Upper lobe of left lung (tissue), 6 donors: ENCODE data around the gene FOXN1. TPM values are rescaled to one million over a fixed set of nuclear protein-coding genes. Genes with fewer than 3 reads are reported as not detected.

Experiments used
- ATAC-seq, 2 donors: fragments of 200-7000 bp; cut with Tn5 transposase; one replicate each; pipeline ENCODE4 v1.9.1; 2022; ENCODE audit warnings: mild to moderate bottlenecking in 2 of 2, moderate library complexity in 2 of 2; ENCODE audit not compliant: low FRiP score in 2 of 2
- DNase-seq, 2 donors: peaks; one replicate each; pipeline ENCODE4 v3.0.0-alpha.2; 2019 to 2020
- H3K27ac ChIP-seq, 4 donors: fragments of 200-600 bp; sonication (generic); one replicate each; pipeline ENCODE4 v1.5.1; 2016 to 2019
- H3K27me3 ChIP-seq, 4 donors: fragments of 200-600 bp; sonication (generic); one replicate each; pipeline ENCODE4 v1.5.1; 2017 to 2019
- H3K36me3 ChIP-seq, 4 donors: fragments of 200-600 bp; sonication (generic); one replicate each; pipeline ENCODE4 v1.5.1; 2016 to 2019
- H3K4me1 ChIP-seq, 4 donors: fragments of 200-600 bp; sonication (generic); one replicate each; pipeline ENCODE4 v1.5.1; 2018 to 2019
- H3K4me3 ChIP-seq, 4 donors: fragments of 200-600 bp; sonication (generic); one replicate each; pipeline ENCODE4 v1.5.1; 2017 to 2019; ENCODE audit warnings: mild to moderate bottlenecking in 2 of 4, moderate library complexity in 1 of 4
- H3K9me3 ChIP-seq, 4 donors: fragments of 200-600 bp; sonication (generic); one replicate each; pipeline ENCODE4 v1.5.1; 2018 to 2019
- EP300 ChIP-seq, 4 donors: sonication (generic); formaldehyde crosslinking; IDR thresholded peaks; one replicate each; pipeline ENCODE4 v1.5.1; 2017; ENCODE audit warnings: antibody characterized with exemption in 4 of 4, control low read depth in 2 of 4
- POLR2A ChIP-seq, 4 donors: fragments of 450-650 bp; IDR thresholded peaks; one replicate each; pipeline ENCODE4 v1.5.1; 2016 to 2017; ENCODE audit warnings: antibody characterized with exemption in 4 of 4, mild to moderate bottlenecking in 2 of 4
- POLR2AphosphoS5 ChIP-seq, 2 donors: sonication (generic); formaldehyde crosslinking; IDR thresholded peaks; one replicate each; pipeline ENCODE4 v1.5.1; 2017; ENCODE audit warnings: antibody characterized with exemption in 2 of 2
- WGBS, 2 donors: methylation state at CpG; one replicate each; pipeline ENCODE4 v1.1.5; 2017 to 2018; 5-methylcytosine and 5-hydroxymethylcytosine counted together
- total RNA-seq, 6 donors: library from RNA; depleted of rRNA in 4 of 6; stranded (reverse); fragments of >200 nt in 4 of 6; gene quantifications; one replicate each; pipeline versions ENCODE4 v1.1.0 to v1.2.1, GENCODE V29; 2016 to 2021
- TF ChIP-seq, protein P1 (sequence below), 6 experiments: fragments of 450-650 bp in 4 of 6; fragments of 200-600 bp in 2 of 6; sonication (generic) in 2 of 6; IDR thresholded peaks; one replicate each; pipeline ENCODE4 v1.5.1; 2016 to 2019; ENCODE audit warnings: antibody characterized with exemption in 6 of 6
- donor health status: DM: no; HTN: no; CAD: no; lungs with moderate emphysema.
- donor health status: DM: no; HTN: yes; CAD: no; lungs with severe emphysema.

Gene FOXN1
- total RNA-seq, 6 donors from 2014 or later, result 0.07 to 0.54 TPM; not detected in 4

DNA sequence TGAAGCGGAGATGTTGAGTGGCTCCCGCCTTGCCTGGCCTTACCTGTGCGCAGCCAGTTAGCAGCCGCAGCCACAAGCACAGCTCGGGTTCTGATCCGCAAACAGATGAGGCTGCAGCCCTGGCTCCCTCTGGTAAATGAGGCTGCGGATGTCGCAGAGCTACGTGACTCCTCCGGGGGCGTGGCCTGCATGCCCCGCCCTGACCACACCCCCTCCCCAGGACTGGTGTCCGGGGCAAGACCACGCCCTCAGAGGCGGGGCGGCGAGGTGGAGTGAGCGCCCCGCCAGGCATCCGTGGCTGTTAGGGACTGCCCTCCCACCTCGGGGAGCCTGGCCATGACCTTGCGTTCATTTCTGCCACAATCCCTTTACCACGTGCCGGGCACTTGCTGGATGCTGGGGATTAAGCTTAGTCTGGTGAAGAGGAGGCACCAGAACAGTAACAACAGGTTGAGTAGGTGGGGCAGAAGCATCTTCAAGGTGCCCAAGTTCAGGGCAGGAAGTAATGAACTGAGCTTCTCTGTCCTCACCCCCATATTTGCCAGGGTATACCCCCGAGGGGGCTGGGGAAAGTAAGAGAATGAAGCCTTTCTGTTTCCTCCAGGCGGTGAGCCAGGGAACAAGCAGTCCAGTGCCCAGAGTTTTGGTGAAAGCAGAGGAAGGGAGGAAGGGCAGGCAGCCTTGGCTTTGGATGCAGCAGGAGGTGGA lies 70.8 kb downstream of the FOXN1 start, which contains the start of gene ALDOC:
TSS of gene ALDOC (minus strand) at position 138 of the 708 bp plus-strand sequence. CDS start 1,363 bp downstream, outside the sequence.
- 8 to 18% methylated on average over 4 to 17 of the region's 26 CpGs for WGBS, 2 donors
- Histone ChIP-seq H3K27ac (peak within 1 kb of the TSS in 2 of 4 donors; percentile 52 to 63), H3K36me3 (no peaks in the 10 kb centered on the region), H3K9me3 (no peaks in the 10 kb centered on the region), H3K4me3 (peak within 1 kb of the TSS in 3 of 4 donors; percentile 23 to 42 (median 40)), H3K27me3 (no peaks in the 10 kb centered on the region), H3K4me1 (peaks cover 10 to 16% (median 16%) of the 10 kb centered on the region in 4 donors)
- DNase-seq, result peak; percentile 100
- ATAC-seq, result peak; percentile 98
- TF ChIP-seq, protein P1, sequence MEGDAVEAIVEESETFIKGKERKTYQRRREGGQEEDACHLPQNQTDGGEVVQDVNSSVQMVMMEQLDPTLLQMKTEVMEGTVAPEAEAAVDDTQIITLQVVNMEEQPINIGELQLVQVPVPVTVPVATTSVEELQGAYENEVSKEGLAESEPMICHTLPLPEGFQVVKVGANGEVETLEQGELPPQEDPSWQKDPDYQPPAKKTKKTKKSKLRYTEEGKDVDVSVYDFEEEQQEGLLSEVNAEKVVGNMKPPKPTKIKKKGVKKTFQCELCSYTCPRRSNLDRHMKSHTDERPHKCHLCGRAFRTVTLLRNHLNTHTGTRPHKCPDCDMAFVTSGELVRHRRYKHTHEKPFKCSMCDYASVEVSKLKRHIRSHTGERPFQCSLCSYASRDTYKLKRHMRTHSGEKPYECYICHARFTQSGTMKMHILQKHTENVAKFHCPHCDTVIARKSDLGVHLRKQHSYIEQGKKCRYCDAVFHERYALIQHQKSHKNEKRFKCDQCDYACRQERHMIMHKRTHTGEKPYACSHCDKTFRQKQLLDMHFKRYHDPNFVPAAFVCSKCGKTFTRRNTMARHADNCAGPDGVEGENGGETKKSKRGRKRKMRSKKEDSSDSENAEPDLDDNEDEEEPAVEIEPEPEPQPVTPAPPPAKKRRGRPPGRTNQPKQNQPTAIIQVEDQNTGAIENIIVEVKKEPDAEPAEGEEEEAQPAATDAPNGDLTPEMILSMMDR (IDR thresholded peaks at IDR 0.05), result no peak
- TF ChIP-seq POLR2AphosphoS5 (IDR thresholded peaks at IDR 0.05), result peak; percentile 58 to 97
- TF ChIP-seq POLR2A (IDR thresholded peaks at IDR 0.05), result peak in 2 of 4 donors; percentile 91 to 96

DNA sequence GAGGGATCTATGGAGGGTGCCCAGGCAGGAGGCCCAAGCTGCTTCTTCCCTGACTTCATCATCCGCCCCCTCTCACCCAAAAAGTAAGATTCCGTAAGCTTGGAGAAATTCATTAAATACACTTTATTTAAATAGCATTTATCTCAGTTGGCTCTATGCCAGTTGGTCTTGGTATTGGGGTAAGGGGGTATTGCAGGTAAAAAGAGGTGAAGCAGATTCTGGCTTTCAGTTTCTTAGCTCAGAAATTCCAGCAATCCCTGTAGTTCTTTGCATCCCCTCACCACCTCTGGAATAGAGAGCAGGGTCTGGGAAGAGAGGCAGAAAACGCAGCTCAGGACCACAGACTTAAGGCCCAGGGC lies 71.3 kb downstream of the FOXN1 start:
- H3K4me3 ChIP-seq, result peak overlapping the region in 1 of 4 donors; percentile 40
- H3K36me3 ChIP-seq, result no peaks in the 10 kb centered on the region
- H3K9me3 ChIP-seq, result no peaks in the 10 kb centered on the region
- DNase-seq (no peak), ATAC-seq (no peak)
- 100% methylated on average over 3 of the region's 3 CpGs for WGBS, 2 donors
- H3K27me3 ChIP-seq, result no peaks in the 10 kb centered on the region
- peak overlapping the region in 2 of 4 donors; percentile 52 to 63 for H3K27ac ChIP-seq
- TF ChIP-seq POLR2AphosphoS5 (IDR thresholded peaks at IDR 0.05) (no peak), POLR2A (IDR thresholded peaks at IDR 0.05) (no peak), EP300 (IDR thresholded peaks at IDR 0.05) (no peak)
- TF ChIP-seq, protein P1 (IDR thresholded peaks at IDR 0.05), result no peak
- peaks cover 9 to 12% (median 10%) of the 10 kb centered on the region in 4 donors for H3K4me1 ChIP-seq

DNA sequence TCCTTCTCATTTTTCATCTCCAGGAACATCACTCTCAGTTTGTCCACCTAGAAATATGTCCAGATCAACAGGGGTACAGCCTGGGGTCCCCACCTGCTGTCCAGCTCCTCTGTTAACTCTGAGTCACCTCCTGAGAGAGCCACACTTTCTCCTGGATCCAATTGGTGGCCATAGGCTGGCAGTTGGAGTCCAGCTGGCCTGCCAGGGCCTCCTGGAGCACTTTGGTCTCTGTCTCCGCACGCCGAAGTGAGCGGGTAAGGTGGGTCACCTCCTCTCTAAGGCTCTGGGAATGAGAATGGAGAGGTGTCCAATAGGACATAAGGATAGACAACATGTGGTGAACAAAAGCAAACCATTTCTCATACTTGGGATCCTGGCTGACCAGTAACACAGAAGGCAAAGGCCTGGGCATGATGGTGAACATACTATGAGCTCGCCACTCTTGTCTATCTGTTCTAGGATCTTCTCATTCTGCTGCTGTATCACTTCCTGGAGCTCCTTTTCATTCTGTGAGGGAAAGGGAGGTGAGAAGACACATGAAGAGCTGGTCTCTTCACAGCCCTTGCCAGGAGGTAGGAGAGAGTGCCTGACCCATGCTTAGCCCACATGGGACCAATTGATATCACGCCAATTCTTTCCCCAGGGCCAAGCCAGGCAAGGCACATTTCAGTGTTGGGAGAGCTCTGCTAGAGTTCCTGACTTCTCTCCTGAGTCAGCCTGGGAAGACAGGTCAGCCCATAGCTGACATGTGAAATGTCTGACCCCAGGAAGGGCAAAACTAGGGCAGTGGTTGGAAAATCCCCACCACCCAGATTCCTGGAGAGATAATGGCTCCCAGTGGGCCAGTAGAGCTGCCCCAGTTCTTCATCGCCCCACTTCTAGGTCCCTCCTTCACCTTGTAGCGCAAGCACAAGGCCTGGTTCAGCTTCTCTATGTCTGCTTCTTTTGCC lies 72.4 kb downstream of the FOXN1 start:
- Histone ChIP-seq H3K27me3 (no peaks in the 10 kb centered on the region), H3K4me3 (no peak overlapping the region), H3K27ac (no peak overlapping the region), H3K4me1 (peaks cover 8 to 12% (median 9%) of the 10 kb centered on the region in 4 donors), H3K9me3 (no peaks in the 10 kb centered on the region), H3K36me3 (peaks cover 0 to under 1% (median 0%) of the 10 kb centered on the region in 4 donors)
- ATAC-seq (no peak), DNase-seq (no peak)
- WGBS, 2 donors, result 96 to 99% methylated on average over 8 of the region's 8 CpGs
- TF ChIP-seq POLR2A (IDR thresholded peaks at IDR 0.05), result no peak
- no peak for TF ChIP-seq EP300 (IDR thresholded peaks at IDR 0.05)
- TF ChIP-seq POLR2AphosphoS5 (IDR thresholded peaks at IDR 0.05), result no peak
- TF ChIP-seq, protein P1 (IDR thresholded peaks at IDR 0.05), result no peak

DNA sequence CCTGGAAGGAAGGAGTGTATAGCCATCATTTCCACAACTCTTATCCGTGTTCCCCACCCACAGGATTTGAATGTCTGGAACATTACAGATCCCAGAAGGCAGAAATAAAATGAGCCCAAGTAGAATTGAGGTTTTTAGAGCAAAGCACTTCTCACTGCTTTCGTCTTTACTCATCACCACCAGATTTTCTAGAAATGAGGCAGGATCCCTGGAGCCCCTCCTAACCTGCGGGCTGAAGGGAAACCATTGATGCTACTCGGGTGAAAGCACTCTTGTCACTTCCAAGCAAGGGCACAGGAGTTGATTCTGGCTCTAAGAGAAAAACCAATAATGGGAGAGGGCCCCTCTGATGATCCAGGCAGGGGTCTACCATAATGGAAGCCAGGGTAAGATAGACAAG lies 73.4 kb downstream of the FOXN1 start:
- no peak overlapping the region for H3K27ac ChIP-seq
- no peak for DNase-seq
- H3K9me3 ChIP-seq, result no peaks in the 10 kb centered on the region
- no peak for ATAC-seq
- H3K4me3 ChIP-seq, result no peak overlapping the region
- peaks cover 8 to 12% (median 9%) of the 10 kb centered on the region in 4 donors for H3K4me1 ChIP-seq
- H3K27me3 ChIP-seq, result no peaks in the 10 kb centered on the region
- no peak for TF ChIP-seq POLR2AphosphoS5 (IDR thresholded peaks at IDR 0.05)
- TF ChIP-seq EP300 (IDR thresholded peaks at IDR 0.05), result no peak
- TF ChIP-seq, protein P1 (IDR thresholded peaks at IDR 0.05), result no peak
- no peak for TF ChIP-seq POLR2A (IDR thresholded peaks at IDR 0.05)
- peaks cover 0 to 7% (median 5%) of the 10 kb centered on the region in 4 donors for H3K36me3 ChIP-seq
- WGBS, 2 donors, result 84 to 89% methylated on average over 4 of the region's 4 CpGs
